Mesendoderm (in vitro differentiated cells): ENCODE measurements around the gene NME5.
"Not testable (repeated sequence)": the region's sequence is repeated elsewhere in the genome, so short reads cannot be mapped to it uniquely, and the experiment has no call there.

Source experiments
- DNase-seq: peaks from one replicate; pipeline ENCODE4 v3.0.0; 2013
- H2AK5ac ChIP-seq: 2 replicates; pipeline ENCODE4 v1.6.1; 2013; ENCODE audit warnings: low read length, inconsistent platforms
- H2BK120ac ChIP-seq: 2 replicates; pipeline ENCODE4 v1.6.1; 2013; ENCODE audit warnings: low read depth, mild to moderate bottlenecking, low read length, moderate library complexity, mixed read lengths
- H2BK15ac ChIP-seq: replicated peaks from 2 replicates; pipeline ENCODE4 v1.6.1; 2013; ENCODE audit warnings: low read depth, mild to moderate bottlenecking, moderate library complexity
- H2BK5ac ChIP-seq: 2 replicates; pipeline ENCODE4 v1.6.1; 2013; ENCODE audit warnings: low read length, inconsistent platforms
- H3K18ac ChIP-seq: 2 replicates; pipeline ENCODE4 v1.6.1; 2013; ENCODE audit warnings: mild to moderate bottlenecking, low read length, mixed read lengths
- H3K23ac ChIP-seq: one replicate; pipeline ENCODE4 v1.6.1; 2013; ENCODE audit warnings: low read length
- H3K27ac ChIP-seq: 2 replicates; pipeline ENCODE4 v1.5.1; 2013; ENCODE audit warnings: low read depth, mild to moderate bottlenecking, inconsistent platforms, low read length, moderate library complexity
- H3K27me3 ChIP-seq: 2 replicates; pipeline ENCODE4 v1.6.1; 2013; ENCODE audit warnings: low read length, control low read depth, mild to moderate bottlenecking, inconsistent platforms; ENCODE audit not compliant: insufficient read depth, poor library complexity
- H3K36me3 ChIP-seq: 2 replicates; pipeline ENCODE4 v1.6.1; 2013; ENCODE audit warnings: low read length, inconsistent platforms; ENCODE audit not compliant: control insufficient read depth, insufficient read depth
- H3K4ac ChIP-seq: one replicate; pipeline ENCODE4 v1.6.1; 2013; ENCODE audit warnings: low read depth, mild to moderate bottlenecking, low read length, moderate library complexity
- H3K4me1 ChIP-seq: 2 replicates; pipeline ENCODE4 v1.6.1; 2013; ENCODE audit warnings: low read depth, low read length, inconsistent platforms; ENCODE audit not compliant: control insufficient read depth
- H3K4me2 ChIP-seq: 2 replicates; pipeline ENCODE4 v1.6.1; 2013; ENCODE audit warnings: low read length
- H3K4me3 ChIP-seq: 2 replicates; pipeline ENCODE4 v1.5.1; 2013; ENCODE audit warnings: mild to moderate bottlenecking, low read length
- H3K56ac ChIP-seq: one replicate; pipeline ENCODE4 v1.6.1; 2013; ENCODE audit warnings: low read length
- H3K79me1 ChIP-seq: 2 replicates; pipeline ENCODE4 v1.6.1; 2013; ENCODE audit warnings: low read length, inconsistent platforms
- H3K79me2 ChIP-seq: 2 replicates; pipeline ENCODE4 v1.6.1; 2013; ENCODE audit warnings: mild to moderate bottlenecking, low read length; ENCODE audit not compliant: control insufficient read depth, insufficient read depth
- H3K9ac ChIP-seq: 2 replicates; pipeline ENCODE4 v1.6.1; 2013; ENCODE audit warnings: low read length, inconsistent platforms
- H4K5ac ChIP-seq: one replicate; pipeline ENCODE4 v1.6.1; 2013; ENCODE audit warnings: low read length
- H4K8ac ChIP-seq: one replicate; pipeline ENCODE4 v1.6.1; 2013; ENCODE audit warnings: low read depth, mild to moderate bottlenecking, control low read depth, low read length, moderate library complexity
- WGBS: extraction: QIAGEN DNeasy Blood & Tissue Kit; methylation state at CpG from one replicate; pipeline ENCODE4 v1.1.7; 2013; ENCODE audit warnings: low lambda C conversion rate, missing lambda C conversion rate; ENCODE audit not compliant: insufficient coverage; ENCODE audit errors: extremely low coverage; 5-methylcytosine and 5-hydroxymethylcytosine counted together

The NME5 gene

DNA sequence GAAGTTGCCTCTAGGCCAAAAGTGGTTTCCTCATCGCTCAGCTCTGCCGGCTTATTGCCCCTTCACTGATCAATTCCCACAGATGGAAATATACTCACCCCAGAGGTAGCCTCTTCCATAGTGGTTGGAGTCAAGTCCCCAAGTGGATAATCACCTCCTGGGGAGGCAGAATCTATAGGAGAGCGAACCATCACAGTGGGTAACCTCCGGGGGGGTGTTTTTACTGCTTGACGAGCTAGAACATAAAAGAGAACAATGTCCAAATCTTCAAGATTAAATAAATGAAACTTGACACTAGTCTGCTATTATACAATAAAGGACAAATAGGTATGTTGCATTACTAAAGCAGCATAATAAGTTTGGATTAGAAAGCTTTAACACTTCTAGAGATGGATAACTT, 29.9 kb upstream of the NME5 start:
- H3K4me1 ChIP-seq: no peaks in the 10 kb centered on the region
- no peak overlapping the region for H4K8ac ChIP-seq
- no peaks in the 10 kb centered on the region for H3K27me3 ChIP-seq
- H3K36me3 ChIP-seq: peaks cover 21% of the 10 kb centered on the region
- no peak overlapping the region for H3K4ac ChIP-seq
- no peak overlapping the region for H2BK120ac ChIP-seq
- WGBS: no CpG with 5 or more reads among the region's 5 CpGs
- H3K79me2 ChIP-seq: no peaks in the 10 kb centered on the region
- no peak overlapping the region for H3K23ac ChIP-seq
- H3K18ac ChIP-seq: no peak overlapping the region
- H3K9ac ChIP-seq: no peak overlapping the region
- no peak overlapping the region for H2BK15ac ChIP-seq
- no peak overlapping the region for H2BK5ac ChIP-seq
- DNase-seq: no peak
- no peak overlapping the region for H4K5ac ChIP-seq
- no peak overlapping the region for H3K27ac ChIP-seq
- no peak overlapping the region for H3K4me3 ChIP-seq
- H2AK5ac ChIP-seq: no peak overlapping the region
- H3K4me2 ChIP-seq: no peak overlapping the region
- H3K56ac ChIP-seq: no peak overlapping the region
- peaks cover 1% of the 10 kb centered on the region for H3K79me1 ChIP-seq

DNA sequence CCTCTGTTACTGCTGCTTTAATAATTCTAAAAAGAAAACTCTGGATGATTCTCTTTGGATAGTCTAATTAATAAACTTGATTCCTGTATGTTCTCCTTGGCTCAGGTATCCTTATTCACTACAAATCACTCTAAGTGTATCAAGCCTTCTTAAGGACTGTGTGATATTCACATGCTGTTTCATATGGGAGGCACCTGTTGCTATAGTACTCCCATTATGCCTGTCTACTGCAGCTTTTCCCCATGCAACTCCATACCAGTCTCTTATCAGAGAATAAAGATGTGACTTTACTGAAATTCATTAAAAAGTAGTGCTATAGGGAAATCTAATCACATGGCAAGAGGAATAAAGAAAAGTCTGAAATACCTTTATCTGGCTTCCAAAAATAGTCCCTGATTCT, 24.5 kb upstream of the NME5 start:
- no peaks in the 10 kb centered on the region for H3K4me1 ChIP-seq
- no peak overlapping the region for H3K23ac ChIP-seq
- H2AK5ac ChIP-seq: no peak overlapping the region
- H3K9ac ChIP-seq: no peak overlapping the region
- H4K5ac ChIP-seq: no peak overlapping the region
- no peak overlapping the region for H2BK120ac ChIP-seq
- peaks cover 31% of the 10 kb centered on the region for H3K36me3 ChIP-seq
- no peak overlapping the region for H3K4me3 ChIP-seq
- DNase-seq: no peak
- no peaks in the 10 kb centered on the region for H3K79me2 ChIP-seq
- no peak overlapping the region for H3K4ac ChIP-seq
- H3K4me2 ChIP-seq: no peak overlapping the region
- H3K79me1 ChIP-seq: peaks cover 1% of the 10 kb centered on the region
- H4K8ac ChIP-seq: no peak overlapping the region
- no peaks in the 10 kb centered on the region for H3K27me3 ChIP-seq
- no peak overlapping the region for H3K18ac ChIP-seq
- no peak overlapping the region for H2BK5ac ChIP-seq
- H2BK15ac ChIP-seq: no peak overlapping the region
- no peak overlapping the region for H3K56ac ChIP-seq
- H3K27ac ChIP-seq: no peak overlapping the region

DNA sequence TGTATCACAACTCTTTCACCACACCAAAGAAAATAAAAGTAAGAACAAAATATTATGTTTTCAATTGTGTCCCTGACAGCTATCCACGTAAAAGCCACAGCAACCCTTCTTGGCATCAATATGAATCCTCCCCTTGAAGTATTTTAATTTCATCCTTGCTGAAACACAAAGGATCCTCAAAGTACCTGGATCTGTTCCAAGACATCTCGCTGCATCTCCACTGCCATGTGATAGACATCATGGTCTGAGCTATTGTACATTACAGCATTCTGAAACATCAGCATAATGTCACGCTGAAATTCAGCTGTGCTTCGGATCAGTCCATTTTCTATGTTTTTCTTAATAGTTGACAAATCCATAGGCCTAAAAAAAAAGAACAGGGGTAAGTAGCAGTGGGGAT, 21.5 kb upstream of the NME5 start:
- H3K18ac ChIP-seq: no peak overlapping the region
- H3K27me3 ChIP-seq: no peaks in the 10 kb centered on the region
- no peak overlapping the region for H3K4ac ChIP-seq
- H3K27ac ChIP-seq: no peak overlapping the region
- no peak for DNase-seq
- H3K79me2 ChIP-seq: no peaks in the 10 kb centered on the region
- no peak overlapping the region for H2BK15ac ChIP-seq
- H2BK5ac ChIP-seq: no peak overlapping the region
- no peak overlapping the region for H2AK5ac ChIP-seq
- no CpG with 5 or more reads among the region's 4 CpGs for WGBS
- no peak overlapping the region for H4K8ac ChIP-seq
- H3K9ac ChIP-seq: no peak overlapping the region
- no peak overlapping the region for H3K4me2 ChIP-seq
- H3K56ac ChIP-seq: no peak overlapping the region
- H3K4me3 ChIP-seq: no peak overlapping the region
- peaks cover 1% of the 10 kb centered on the region for H3K79me1 ChIP-seq
- H3K36me3 ChIP-seq: peaks cover 33% of the 10 kb centered on the region
- H3K4me1 ChIP-seq: no peaks in the 10 kb centered on the region
- no peak overlapping the region for H4K5ac ChIP-seq
- H3K23ac ChIP-seq: no peak overlapping the region
- H2BK120ac ChIP-seq: no peak overlapping the region

DNA sequence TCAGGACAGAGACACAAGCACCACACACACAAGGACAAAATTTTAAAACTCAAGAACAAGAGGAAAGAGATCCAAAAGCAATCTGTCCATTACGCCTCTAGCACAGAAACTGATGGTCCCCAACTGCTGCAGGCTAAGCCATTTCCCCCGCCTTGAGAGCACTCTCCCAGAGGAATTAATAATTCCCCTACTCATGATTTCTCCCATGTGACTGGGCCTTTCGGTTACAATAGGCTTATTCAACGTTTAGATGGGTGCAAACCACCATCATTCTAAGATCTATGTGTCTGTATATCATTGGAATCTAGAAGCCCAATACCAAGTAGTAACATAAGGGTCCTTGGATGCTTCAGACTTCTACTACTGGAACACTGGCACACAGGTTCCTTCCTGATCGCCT, 20.4 kb upstream of the NME5 start:
- Histone ChIP-seq H3K56ac (no peak overlapping the region), H3K36me3 (peaks cover 29% of the 10 kb centered on the region)

DNA sequence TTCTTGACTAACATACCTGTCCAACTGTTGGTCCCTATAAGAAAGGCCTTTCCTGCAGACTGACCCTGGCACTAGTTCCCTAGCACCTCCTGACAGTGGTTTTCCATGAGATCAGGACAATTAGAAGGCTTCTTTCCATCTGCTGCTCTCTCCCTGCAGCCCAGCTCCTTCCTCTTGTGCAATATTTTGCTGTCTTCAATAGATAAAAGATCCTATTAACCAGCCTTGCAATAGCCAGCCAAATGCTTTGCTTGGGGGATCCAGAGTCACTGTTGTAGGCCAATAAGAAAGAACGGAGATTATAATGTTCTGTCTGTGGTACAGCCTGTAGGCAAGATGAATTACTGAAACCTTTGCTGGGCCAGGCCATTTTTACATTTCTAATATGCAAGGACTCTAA, 18.4 kb upstream of the NME5 start:
- no peak for DNase-seq

More for the DNA sequence above, 20.4 kb upstream of the NME5 start:
- Histone ChIP-seq H3K27ac (no peak overlapping the region), H4K5ac (no peak overlapping the region), H3K79me2 (no peaks in the 10 kb centered on the region), H3K4me3 (no peak overlapping the region), H3K79me1 (no peaks in the 10 kb centered on the region), H2BK5ac (no peak overlapping the region), H2AK5ac (no peak overlapping the region), H3K4ac (no peak overlapping the region), H2BK15ac (no peak overlapping the region), H3K23ac (no peak overlapping the region), H3K18ac (no peak overlapping the region), H4K8ac (no peak overlapping the region), H3K4me2 (no peak overlapping the region), H3K4me1 (no peaks in the 10 kb centered on the region), H2BK120ac (no peak overlapping the region), H3K9ac (no peak overlapping the region), H3K27me3 (no peaks in the 10 kb centered on the region)
- no peak for DNase-seq
- WGBS: no CpG with 5 or more reads among the region's 5 CpGs

DNA sequence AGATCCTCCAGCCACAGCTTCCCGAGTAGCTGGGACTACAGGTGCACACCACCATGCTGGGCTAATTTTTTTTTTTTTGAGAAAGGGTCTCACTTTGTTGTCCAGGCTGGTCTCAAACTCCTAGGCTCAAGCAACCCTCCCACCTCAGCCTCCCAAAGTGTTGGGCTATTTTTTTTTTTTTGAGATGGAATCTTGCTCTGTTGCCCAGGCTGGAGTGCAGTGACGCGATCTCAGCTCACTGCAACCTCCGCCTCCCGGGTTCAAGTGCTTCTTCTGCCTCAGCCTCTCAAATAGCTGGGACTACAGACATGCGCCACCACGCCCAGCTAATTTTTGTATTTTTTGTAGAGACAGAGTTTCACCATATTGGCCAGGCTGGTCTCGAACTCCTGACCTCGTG, 16.7 kb upstream of the NME5 start:
- not testable (repeated sequence) for H3K23ac ChIP-seq, H4K5ac ChIP-seq, H3K4me3 ChIP-seq, H3K27ac ChIP-seq, H3K4me2 ChIP-seq, H3K18ac ChIP-seq, DNase-seq, H2AK5ac ChIP-seq, H3K4ac ChIP-seq, H3K27me3 ChIP-seq, H3K79me1 ChIP-seq, H4K8ac ChIP-seq, H2BK5ac ChIP-seq, H2BK120ac ChIP-seq, H3K56ac ChIP-seq, H2BK15ac ChIP-seq, H3K9ac ChIP-seq, H3K79me2 ChIP-seq, H3K4me1 ChIP-seq
- peaks cover 17% of the 10 kb centered on the region for H3K36me3 ChIP-seq
- no CpG with 5 or more reads among the region's 9 CpGs for WGBS

More for the DNA sequence above, 18.4 kb upstream of the NME5 start:
- no peaks in the 10 kb centered on the region for H3K79me1 ChIP-seq
- H4K8ac ChIP-seq: no peak overlapping the region
- WGBS: no CpG with 5 or more reads among the region's 1 CpG
- no peak overlapping the region for H3K4me2 ChIP-seq
- no peak overlapping the region for H2BK5ac ChIP-seq
- no peak overlapping the region for H2BK15ac ChIP-seq
- no peak overlapping the region for H3K4me3 ChIP-seq
- H3K27ac ChIP-seq: no peak overlapping the region
- H4K5ac ChIP-seq: no peak overlapping the region
- no peak overlapping the region for H2BK120ac ChIP-seq
- no peak overlapping the region for H3K23ac ChIP-seq
- no peak overlapping the region for H3K4ac ChIP-seq
- H2AK5ac ChIP-seq: no peak overlapping the region
- no peaks in the 10 kb centered on the region for H3K79me2 ChIP-seq
- H3K27me3 ChIP-seq: no peaks in the 10 kb centered on the region
- H3K56ac ChIP-seq: no peak overlapping the region
- H3K4me1 ChIP-seq: no peaks in the 10 kb centered on the region
- H3K9ac ChIP-seq: no peak overlapping the region
- peaks cover 23% of the 10 kb centered on the region for H3K36me3 ChIP-seq
- H3K18ac ChIP-seq: no peak overlapping the region
